ENCODE measurements around the gene ATXN7L1.

DNA sequence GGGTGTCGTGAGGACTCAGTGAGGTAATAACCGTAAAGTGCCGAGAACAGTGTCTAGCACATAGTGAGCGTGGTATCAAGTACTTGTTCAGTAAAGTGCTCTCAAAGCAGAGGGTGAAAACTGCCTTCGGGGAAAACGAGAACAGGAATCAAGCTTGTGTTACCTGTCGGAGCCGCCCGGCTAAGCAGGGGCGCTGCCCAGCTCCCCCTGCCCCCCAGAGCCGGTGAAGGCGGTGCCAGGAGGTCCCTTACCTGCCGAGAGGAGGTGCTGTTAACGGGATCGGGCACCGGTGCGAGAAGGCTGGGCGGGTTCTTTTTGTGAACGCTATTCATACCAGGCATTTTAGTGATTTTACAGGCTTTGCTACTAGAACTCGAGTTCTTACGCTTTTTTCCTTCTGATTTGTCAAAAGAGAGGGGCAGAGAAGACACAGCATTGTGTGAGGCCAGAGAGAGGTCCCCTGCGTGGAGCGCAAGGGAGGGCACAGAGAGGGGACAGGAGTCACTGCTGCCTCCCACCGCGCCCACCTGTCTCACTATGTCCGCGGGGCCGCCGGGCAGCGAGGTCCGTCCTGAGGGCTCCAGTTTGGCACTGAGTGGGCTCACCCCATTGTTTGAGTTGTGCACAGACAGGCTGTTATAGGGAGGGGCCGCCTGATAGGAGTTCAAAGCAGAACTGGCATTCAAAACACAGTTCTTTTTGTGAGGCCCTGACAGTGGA, 262.6 kb downstream of the ATXN7L1 start:
- TF ChIP-seq, protein P1, sequence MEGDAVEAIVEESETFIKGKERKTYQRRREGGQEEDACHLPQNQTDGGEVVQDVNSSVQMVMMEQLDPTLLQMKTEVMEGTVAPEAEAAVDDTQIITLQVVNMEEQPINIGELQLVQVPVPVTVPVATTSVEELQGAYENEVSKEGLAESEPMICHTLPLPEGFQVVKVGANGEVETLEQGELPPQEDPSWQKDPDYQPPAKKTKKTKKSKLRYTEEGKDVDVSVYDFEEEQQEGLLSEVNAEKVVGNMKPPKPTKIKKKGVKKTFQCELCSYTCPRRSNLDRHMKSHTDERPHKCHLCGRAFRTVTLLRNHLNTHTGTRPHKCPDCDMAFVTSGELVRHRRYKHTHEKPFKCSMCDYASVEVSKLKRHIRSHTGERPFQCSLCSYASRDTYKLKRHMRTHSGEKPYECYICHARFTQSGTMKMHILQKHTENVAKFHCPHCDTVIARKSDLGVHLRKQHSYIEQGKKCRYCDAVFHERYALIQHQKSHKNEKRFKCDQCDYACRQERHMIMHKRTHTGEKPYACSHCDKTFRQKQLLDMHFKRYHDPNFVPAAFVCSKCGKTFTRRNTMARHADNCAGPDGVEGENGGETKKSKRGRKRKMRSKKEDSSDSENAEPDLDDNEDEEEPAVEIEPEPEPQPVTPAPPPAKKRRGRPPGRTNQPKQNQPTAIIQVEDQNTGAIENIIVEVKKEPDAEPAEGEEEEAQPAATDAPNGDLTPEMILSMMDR (IDR thresholded peaks at IDR 0.05): no peak
- no peak for TF ChIP-seq EZH2 (IDR thresholded peaks at IDR 0.05; ENCODE audit: borderline replicate concordance, insufficient read depth, low read depth, low read length, poor library complexity, severe bottlenecking)
